ENCODE results near the gene ARHGAP6.

GRCh38 chrX:11117745-11118144 is 548.0 kb downstream of the ARHGAP6 start:
- TF ChIP-seq CTCF (IDR thresholded peaks at IDR 0.05) (no peak), EP300 (IDR thresholded peaks at IDR 0.05) (no peak), POLR2A (IDR thresholded peaks at IDR 0.05) (no peak)

Measured in ovary (tissue), 3 donors.